AG09309 (cell line): ENCODE measurements around the gene SAT1.

ENCODE experiments used
- DNase-seq: peaks from one replicate; pipeline ENCODE4 v3.0.0-alpha.2; 2010; ENCODE audit warnings: low read depth
- H3K4me3 ChIP-seq: 2 replicates; pipeline ENCODE4 v1.5.1; 2011; ENCODE audit warnings: mild to moderate bottlenecking, low read depth, low read length, moderate library complexity; ENCODE audit not compliant: control insufficient read depth
- TF ChIP-seq, protein P1 (sequence below): IDR thresholded peaks from 2 replicates; pipeline ENCODE4 v1.5.1; 2011; ENCODE audit warnings: mild to moderate bottlenecking, low read depth, low read length, inconsistent platforms; ENCODE audit not compliant: insufficient read depth, control insufficient read depth; ENCODE audit errors: missing control alignments

The SAT1 gene

DNA sequence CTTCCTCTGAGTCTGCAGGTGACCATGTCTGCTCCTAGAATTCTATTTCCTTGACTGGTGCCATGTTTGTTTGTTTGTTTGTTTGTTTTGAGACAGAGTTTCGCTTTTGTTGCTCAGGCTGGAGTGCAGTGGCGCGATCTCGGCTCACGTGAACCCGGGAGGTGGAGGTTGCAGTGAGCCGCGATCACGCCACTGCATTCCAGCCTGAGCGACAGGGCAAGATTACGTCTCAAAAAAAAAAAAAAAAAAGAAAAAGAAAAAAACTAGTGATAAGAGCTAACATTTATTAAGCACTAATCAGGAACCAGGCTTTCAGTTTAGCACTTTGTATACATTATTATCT, 7.2 kb downstream of the SAT1 start:
- DNase-seq: no peak
- TF ChIP-seq, protein P1, sequence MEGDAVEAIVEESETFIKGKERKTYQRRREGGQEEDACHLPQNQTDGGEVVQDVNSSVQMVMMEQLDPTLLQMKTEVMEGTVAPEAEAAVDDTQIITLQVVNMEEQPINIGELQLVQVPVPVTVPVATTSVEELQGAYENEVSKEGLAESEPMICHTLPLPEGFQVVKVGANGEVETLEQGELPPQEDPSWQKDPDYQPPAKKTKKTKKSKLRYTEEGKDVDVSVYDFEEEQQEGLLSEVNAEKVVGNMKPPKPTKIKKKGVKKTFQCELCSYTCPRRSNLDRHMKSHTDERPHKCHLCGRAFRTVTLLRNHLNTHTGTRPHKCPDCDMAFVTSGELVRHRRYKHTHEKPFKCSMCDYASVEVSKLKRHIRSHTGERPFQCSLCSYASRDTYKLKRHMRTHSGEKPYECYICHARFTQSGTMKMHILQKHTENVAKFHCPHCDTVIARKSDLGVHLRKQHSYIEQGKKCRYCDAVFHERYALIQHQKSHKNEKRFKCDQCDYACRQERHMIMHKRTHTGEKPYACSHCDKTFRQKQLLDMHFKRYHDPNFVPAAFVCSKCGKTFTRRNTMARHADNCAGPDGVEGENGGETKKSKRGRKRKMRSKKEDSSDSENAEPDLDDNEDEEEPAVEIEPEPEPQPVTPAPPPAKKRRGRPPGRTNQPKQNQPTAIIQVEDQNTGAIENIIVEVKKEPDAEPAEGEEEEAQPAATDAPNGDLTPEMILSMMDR: no peak
- no peak overlapping the region for H3K4me3 ChIP-seq

DNA sequence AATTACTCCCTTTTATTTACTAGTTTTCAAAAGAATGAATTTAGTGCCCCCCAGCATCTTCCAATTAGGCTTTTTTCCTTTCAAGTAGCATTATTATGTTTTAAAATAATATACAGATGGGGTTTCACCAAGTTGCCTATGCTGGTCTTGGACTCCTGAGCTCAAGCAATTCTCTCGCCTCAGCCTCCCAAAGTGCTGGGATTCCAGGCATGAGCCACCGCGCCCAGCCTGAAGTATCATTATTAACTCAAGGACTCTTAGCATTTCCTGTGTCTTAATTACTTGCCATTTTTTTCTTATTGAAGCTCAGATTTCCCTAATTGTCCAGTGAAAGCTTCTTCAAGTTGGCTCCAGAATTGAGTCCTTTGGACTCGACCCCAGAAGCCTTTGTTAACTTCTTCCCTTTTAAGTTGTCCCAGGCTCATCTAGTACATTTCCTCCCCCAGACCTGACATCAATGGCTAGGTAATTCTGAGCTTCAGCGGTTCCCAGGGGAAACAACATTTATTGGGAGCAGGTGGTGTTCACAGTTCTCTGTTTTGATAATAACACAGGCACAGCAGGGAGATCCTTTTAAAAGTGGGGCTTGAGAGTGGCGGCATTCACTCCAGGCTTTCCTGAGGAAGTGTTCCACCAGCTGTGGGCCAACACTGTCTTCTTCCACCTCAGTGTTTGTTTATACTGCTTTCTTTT, 10.0 kb downstream of the SAT1 start:
- TF ChIP-seq, protein P1: no peak
- DNase-seq: no peak
- H3K4me3 ChIP-seq: no peak overlapping the region

DNA sequence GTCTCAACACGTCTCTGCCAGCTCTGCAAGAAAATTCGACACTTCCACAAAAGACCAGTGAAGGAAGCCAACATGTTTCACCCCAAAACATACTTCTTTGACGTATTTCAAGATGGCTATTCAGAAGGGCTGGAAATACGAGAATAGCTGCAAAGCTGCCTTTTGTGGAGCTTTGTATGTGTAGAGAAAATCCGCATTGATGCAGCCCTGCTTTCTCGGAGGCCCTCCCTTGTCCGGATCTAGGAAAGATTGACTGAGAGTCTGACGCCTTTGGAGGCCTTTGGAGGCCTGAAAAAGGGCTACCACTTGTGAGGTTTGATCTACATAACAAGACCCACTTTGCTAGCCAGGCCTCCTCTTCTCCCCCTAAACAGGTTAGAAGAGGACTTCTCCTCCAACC, 12.2 kb downstream of the SAT1 start:
- no peak overlapping the region for H3K4me3 ChIP-seq
- TF ChIP-seq, protein P1: no peak
- no peak for DNase-seq

DNA sequence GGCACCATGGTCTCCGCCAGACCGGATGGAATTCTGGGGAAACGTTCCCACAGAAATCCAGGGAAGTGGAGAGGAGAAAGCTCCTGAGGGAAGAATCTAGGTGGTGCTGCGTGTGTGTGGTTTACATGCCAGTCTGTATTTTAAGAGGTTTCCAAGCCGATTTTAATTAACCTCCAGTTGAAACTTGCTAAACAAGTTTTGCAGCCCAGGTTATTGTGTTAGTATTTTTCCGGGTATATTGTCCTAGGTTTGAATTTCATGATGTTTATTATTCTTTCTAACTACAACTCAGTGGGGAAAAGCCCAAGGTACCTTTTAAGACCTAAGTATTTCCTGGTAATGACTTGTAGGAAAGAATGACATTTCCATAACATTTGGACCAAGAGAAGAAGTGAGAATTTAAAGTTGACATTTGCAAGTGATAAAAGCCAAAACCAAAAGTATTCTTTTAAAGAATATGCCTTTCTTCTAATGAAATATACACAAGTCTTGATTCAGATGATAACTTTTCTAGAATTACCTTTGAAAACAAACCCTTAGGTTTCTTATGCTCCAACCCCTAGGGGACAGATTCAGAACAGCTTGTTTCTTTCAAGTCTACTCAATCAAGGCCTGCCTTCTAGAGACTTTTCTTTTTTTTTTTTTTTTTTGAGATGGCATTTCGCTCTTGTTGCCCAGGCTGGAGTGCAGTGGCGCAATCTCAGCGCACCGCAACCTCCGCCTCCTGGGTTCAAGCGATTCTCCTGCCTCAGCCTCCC, 14.6 kb downstream of the SAT1 start:
- H3K4me3 ChIP-seq: no peak overlapping the region
- TF ChIP-seq, protein P1: no peak
- DNase-seq: no peak

DNA sequence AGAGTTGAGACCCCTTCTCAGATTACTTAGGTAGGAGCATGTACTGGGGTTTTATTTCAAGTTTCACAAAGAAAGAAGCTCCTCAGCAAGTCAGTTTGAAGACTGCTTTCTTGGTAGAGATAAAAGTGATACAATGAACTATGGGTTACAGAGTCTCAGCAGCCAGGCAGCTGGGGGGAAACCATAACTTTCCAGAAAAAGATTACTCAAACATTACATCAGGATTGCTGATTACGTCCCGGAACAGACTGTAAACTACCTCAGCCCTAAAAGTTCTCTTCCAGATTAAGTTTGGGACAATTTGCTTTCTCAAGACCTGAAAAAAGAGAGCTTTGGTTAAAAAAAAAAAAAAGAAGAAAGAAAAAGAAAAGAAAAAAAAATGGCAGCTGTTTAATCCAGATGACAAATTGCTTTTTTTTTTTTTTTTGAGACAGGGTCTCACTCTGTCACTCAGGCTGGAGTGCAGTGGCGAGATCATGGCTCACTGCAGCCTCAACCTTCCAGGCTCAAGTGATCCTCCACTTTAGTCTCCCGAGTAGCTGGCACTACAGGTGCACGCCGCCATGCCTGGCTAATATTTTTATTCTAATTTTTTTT, 16.6 kb downstream of the SAT1 start:
- TF ChIP-seq, protein P1: no peak
- no peak for DNase-seq
- no peak overlapping the region for H3K4me3 ChIP-seq

DNA sequence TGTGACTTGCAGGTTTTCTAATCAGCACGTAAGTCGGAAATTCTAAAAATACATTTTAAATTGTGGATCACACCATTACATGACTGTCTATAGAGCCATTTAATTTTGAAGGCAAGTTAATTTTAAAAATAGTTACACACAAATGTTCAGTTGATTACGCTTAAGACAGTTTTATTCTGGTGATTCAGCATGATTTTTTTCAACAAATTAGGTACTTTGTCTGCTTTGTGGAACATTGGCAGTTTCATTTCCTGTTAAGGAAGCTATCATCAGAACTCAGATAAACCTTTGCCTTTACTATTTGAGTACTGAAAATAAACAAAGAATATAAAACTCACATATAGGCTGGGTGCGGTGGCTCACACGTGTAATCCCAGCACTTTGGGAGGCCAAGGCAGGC, 19.5 kb downstream of the SAT1 start:
- H3K4me3 ChIP-seq: no peak overlapping the region
- DNase-seq: no peak
- TF ChIP-seq, protein P1: no peak
